KOPT-K1 (cell line): Measurements from ENCODE around the gene HDAC9.

Experiments
- H3K27ac ChIP-seq: fragments of 200-600 bp; sonication (generic); 2 replicates; pipeline ENCODE4 v1.5.1; 2016; ENCODE audit warnings: antibody characterized with exemption, mild to moderate bottlenecking, low read depth, low read length; ENCODE audit not compliant: poor library complexity, severe bottlenecking
- H3K36me3 ChIP-seq: fragments of 200-600 bp; sonication (generic); 2 replicates; pipeline ENCODE4 v1.5.1; 2017; ENCODE audit warnings: antibody characterized with exemption, mild to moderate bottlenecking, low read length, moderate library complexity; ENCODE audit not compliant: insufficient read depth
- H3K9me3 ChIP-seq: fragments of 200-600 bp; sonication (generic); 2 replicates; pipeline ENCODE4 v1.5.1; 2017; ENCODE audit warnings: antibody characterized with exemption, low read length, mild to moderate bottlenecking; ENCODE audit not compliant: insufficient read depth, poor library complexity, severe bottlenecking

Gene HDAC9

DNA sequence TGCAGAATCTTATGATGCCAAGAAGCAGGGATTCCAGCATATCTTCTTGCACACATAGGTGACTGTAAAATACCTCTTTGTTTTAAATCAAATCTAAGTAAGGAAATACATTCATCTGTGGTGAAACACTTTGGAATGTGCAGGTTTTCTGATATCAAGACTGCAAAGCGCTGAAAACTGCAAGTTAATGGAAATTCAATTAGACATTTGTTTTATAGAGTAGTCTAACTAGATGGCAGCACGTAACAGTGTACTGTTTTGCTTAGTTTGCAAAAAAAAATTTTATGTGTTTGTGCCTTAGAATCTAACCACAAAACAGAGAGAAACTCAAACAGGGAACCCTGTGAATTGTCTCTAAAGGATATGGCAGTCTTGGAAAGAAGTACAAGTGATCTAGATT is 259.2 kb downstream of the HDAC9 start:
- Histone ChIP-seq H3K9me3 (no peaks in the 10 kb centered on the region), H3K27ac (no peak overlapping the region)

DNA sequence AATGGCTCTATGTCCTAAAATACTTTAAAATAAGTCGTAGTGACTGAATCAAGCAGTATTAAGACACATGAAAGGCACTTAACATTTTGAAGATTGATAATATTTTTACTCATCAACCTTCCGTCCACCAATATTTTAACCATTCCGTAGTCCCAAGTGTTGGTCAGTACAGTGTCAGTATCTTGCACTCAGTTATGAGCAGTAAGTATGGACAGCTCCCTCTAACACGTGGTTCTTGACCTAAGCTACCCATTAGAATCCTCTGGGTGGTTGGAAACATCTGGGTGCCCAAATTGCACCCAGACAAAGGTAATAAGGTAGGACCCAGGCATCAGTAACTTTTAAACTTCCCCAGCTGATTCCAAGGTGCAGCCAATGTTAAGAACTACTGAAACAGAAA is 260.2 kb downstream of the HDAC9 start:
- no peaks in the 10 kb centered on the region for H3K9me3 ChIP-seq
- no peaks in the 10 kb centered on the region for H3K36me3 ChIP-seq
- H3K27ac ChIP-seq: no peak overlapping the region

More for the DNA sequence above, 259.2 kb downstream of the HDAC9 start:
- H3K36me3 ChIP-seq: no peaks in the 10 kb centered on the region

DNA sequence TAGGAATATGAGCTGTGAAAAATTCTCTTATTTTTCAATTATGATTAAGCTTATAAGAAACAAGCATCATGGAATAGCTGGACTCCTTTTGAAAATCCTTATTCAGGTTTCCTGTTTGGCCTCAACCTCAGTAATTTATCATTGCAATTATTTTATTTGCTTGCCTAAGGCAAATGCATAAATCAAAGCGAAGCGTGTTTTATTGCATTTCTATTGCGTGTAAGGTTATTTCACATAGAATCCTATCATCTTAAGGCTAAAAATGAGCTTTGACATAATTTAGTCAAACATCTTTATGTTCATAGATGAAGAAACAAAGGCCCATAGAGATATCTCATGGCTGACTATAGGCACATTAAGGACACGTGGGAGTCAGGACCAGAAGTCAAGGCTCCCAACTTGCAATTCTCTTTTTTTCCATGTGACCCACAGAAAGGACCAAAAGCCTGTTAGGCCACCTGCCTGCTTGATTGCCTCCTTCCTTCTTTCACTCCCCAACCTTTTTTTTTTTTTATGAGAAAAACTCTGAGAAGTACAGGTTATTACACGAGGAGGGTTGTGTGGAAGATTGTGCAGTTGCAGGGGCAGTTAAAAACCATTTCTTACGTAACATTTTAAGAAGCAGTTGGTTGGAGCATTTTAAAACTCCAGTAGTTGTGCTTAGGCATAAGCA is 261.0 kb downstream of the HDAC9 start:
- no peaks in the 10 kb centered on the region for H3K36me3 ChIP-seq
- H3K9me3 ChIP-seq: no peaks in the 10 kb centered on the region
- H3K27ac ChIP-seq: no peak overlapping the region

DNA sequence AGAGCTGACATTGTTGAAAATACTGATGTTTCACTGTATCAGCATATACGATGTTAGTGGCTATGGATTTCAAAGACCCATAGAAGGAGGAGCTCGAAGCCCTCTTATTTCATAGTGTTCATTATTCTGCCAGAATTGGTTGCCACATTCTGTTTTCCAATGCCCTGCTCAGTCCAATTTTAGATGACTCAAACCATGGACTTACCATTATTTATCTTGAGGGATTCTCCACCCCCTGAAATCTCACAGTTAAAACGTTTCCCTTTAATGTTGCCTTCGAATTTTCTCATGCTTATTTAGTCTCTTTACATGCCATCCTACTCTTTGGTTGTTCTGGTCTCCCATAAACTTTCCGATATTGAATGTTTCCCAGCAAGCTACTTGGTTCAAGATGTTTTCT is 264.5 kb downstream of the HDAC9 start:
- Histone ChIP-seq H3K36me3 (no peaks in the 10 kb centered on the region), H3K9me3 (no peaks in the 10 kb centered on the region), H3K27ac (no peak overlapping the region)

DNA sequence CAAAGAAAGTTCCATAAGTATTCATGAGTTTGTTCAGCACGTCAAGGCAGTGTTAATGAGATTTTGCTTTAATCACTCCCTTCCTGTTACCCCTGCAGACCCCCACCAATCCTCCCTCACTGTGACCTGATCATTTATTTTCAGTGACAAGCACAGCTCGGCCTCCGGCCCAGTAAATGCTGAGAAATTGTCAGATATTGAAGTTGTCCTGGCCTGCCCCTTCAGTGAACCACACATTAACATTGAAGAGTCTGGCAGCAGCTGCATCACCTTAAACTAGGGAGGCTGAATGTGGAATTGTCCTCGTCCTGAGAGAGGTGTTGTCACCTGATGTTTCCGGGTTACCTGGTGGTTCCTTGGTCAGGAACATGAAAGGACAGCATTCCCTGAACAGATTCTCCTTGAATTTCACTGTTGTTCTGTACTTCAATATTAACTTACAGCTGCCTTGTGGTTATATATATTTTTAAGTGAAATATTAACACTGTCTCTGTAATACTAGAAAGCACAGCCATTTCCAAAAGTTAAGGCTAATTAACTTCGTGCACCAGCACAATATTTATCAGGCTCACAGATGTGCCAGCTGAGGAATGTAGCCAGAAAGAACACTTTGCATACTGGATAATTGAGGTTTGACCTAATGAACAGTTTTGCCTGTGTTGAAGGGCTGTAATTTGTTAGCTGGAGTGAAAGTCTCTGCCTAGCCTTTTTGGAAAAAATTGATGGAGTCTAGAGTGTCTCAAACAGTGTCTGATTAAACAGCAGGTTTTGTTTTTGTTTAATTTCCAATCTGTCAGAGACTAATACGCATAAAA is 265.3 kb downstream of the HDAC9 start:
- no peaks in the 10 kb centered on the region for H3K36me3 ChIP-seq
- no peaks in the 10 kb centered on the region for H3K9me3 ChIP-seq
- no peak overlapping the region for H3K27ac ChIP-seq

DNA sequence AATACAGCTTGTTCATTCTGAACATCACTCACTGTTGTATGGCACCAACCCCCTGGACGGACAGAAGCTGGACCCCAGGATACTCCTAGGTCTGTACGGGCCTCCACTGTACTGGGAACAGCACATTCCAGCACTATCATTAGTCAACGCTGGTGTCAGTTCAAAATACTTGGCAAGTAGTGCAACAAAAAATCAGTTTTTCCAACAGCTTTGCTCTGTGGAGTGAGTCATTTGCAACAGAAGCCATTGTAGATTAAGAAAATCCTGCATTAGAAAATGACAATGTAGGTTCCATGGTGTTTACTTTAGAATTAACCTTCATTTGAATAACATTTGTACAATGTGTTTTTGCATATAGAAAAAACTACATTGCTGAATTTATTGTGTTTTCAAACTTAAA is 266.6 kb downstream of the HDAC9 start:
- Histone ChIP-seq H3K9me3 (no peaks in the 10 kb centered on the region), H3K36me3 (no peaks in the 10 kb centered on the region), H3K27ac (no peak overlapping the region)

DNA sequence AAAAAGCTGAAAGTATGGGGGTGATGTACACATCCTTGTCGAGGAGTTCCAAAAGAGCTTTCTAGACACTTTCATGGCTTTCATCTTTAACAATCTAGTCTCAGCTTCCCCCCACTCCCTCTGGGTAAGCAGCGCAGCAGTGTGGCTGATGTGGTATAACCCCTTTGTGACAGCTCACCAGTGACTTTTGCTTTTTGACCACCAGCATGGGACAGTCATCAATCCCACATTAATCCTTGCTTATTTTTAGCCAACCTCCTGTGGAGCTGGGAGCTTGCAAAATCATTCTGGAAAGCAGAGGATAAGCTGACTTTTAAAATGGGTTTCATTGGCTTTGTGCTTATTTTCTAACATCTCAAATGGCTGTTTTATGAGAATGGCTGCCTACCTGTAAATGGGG is 272.7 kb downstream of the HDAC9 start:
- Histone ChIP-seq H3K36me3 (no peaks in the 10 kb centered on the region), H3K27ac (no peak overlapping the region)

DNA sequence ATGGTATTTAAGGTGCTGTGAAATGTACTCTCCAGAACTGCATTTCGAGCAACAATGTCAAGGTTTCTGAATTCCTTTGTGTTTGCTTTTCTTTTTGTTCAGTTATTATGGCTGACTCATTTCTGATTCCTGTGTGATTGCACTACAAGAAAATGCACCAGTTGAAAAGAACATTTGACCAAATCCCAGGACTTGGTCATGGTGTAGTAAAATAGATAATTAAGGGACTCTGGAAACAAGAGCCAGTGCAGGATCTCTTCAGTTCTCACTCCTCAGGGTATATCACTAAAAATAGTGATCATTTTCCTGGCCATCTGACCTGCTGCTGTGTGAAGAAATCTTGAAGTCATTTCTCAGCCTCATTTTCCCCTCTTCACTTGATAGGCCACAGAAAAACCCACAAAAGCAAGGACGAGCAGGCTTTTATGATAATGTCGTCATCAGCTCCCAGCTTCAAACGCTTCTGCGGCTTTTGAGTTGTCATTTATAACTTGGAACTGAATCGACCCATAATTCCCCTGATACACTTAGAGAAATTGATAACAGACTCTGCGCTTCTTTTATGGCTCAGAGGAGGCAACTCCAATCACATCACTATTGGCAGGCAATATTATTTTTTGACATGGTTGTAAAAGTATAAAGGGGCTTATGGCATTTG is 274.7 kb downstream of the HDAC9 start:
- Histone ChIP-seq H3K9me3 (no peaks in the 10 kb centered on the region), H3K27ac (no peak overlapping the region), H3K36me3 (no peaks in the 10 kb centered on the region)

More for the DNA sequence above, 272.7 kb downstream of the HDAC9 start:
- no peaks in the 10 kb centered on the region for H3K9me3 ChIP-seq

DNA sequence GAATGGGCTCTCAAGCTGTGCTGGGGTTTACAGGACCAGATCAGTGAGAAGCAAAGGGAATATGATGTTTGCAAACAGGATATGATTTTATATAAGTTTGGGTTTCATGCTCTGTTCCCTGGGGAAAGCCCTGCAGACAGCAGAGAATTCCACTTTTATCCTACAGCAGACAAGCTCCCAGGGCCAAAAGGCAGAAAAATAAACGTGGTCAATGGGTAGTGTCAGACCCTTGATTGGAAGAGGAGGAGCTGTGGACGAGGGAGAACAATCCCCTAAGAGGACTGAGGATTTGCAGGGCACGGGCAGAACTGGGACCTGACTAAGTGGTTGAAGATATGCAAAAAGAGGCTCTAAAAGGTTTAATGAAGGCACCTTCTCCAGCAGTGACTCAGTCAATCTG is 275.3 kb downstream of the HDAC9 start:
- no peak overlapping the region for H3K27ac ChIP-seq

DNA sequence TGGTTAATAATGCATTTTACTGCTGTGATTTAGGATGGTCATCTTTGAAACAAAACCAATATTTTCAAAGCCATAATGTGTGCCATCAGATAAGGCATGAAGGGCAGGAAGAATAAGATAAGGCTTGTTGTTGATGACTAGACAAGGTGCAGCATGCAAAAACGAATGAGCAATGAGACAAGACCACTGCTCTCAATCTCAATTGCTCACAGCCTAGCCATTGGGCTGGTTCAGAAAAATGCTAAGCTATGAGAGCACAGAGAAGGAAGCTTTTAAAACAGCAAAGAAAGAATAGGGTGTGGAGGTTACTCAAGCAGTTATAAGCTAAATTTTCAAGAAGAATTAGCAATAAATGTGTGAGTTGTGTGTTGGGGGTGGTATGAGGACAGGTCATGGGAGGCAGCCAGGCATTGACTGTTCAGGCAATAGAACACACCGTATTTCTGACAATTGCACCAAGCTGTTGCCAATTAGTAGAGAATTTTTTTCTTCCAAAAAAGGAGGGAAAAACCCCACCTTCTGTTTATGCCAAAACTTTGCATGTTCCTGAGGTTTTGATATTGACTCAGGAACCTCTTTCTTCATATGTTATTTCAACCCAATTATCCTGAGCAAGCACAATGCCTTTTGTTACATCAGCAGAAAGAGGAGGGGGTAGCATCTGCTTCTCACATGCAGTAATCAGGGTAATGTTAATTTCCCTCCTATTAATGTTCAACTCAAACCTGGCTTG is 276.5 kb downstream of the HDAC9 start:
- H3K27ac ChIP-seq: no peak overlapping the region

More for the DNA sequence above, 275.3 kb downstream of the HDAC9 start:
- H3K9me3 ChIP-seq: no peaks in the 10 kb centered on the region
- no peaks in the 10 kb centered on the region for H3K36me3 ChIP-seq

DNA sequence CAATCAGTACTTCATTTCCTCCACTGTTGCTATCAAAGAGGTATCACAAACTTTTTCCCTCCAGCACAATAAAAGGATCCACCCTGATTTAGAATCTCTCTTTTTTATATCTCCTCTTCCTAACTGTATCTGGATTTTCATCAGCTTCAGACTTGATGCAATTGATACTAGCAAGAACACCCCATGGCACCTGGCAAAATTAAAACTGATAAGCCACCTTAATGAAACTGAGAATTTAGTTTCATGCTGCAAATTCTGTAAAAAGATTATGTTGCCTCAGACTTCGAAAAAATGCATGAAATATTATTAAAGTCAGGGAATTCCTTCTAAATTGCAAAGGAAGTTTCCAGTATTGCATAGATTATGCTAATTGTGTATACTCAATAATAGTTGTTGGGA is 277.0 kb downstream of the HDAC9 start:
- no peak overlapping the region for H3K27ac ChIP-seq
- H3K36me3 ChIP-seq: no peaks in the 10 kb centered on the region
- H3K9me3 ChIP-seq: no peaks in the 10 kb centered on the region

More for the DNA sequence above, 276.5 kb downstream of the HDAC9 start:
- Histone ChIP-seq H3K36me3 (no peaks in the 10 kb centered on the region), H3K9me3 (no peaks in the 10 kb centered on the region)

DNA sequence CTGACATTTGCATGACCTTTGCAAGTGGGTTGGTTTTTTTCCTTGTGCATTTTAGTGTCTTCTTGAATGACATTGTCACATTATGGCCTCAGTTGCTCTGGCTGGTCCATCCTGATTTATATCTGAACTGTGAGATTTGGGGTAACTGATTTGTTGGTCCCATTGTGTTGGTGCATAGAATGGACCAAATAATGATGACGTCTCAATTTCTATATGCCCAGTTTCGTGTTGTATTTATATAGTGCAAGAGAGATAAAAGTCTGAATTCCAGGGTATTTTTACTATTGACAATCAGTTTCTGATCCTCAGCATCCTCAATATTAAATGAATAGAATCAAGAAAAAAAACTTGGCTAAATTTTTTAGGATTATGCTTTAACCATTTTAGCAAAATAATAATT is 281.8 kb downstream of the HDAC9 start:
- Histone ChIP-seq H3K9me3 (no peaks in the 10 kb centered on the region), H3K36me3 (no peaks in the 10 kb centered on the region), H3K27ac (no peak overlapping the region)

DNA sequence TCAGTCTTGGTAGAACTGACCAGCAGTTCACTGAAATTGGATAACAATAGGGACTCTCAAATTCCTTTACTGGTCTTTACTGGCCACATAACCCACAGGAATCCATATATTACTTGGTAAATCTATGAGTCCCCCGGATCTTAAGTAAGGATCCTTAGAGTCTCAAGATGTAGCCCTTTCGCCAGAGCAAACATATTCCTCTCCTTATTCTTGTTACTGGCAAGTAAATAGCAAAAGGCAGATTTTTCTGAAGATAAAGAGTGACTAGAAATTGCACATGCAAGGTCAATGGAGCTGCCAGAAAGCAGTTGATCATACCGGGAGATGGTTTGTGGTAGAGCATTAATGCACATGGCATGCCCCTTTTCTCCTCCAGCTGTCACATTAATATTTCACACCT is 283.0 kb downstream of the HDAC9 start:
- Histone ChIP-seq H3K36me3 (no peaks in the 10 kb centered on the region), H3K9me3 (no peaks in the 10 kb centered on the region), H3K27ac (no peak overlapping the region)

DNA sequence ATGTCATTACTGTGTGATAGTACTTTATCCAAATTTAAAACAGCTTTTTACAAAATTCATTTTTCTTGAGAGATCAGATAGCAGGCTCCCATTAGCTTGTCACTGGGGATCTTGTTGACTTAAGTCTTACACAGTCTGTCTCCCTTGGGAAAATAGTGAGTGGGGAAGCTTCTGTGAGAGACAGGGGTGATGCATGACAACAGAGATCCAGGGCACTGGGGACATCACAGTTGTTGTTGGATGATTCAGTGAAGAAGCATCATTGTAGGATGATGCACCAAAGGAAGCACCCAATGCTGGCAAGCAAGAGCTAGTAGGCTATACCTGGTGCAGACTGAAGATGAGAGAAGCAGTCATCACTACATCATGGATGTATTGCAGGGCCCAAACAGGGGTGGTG is 284.7 kb downstream of the HDAC9 start:
- Histone ChIP-seq H3K9me3 (no peaks in the 10 kb centered on the region), H3K27ac (no peak overlapping the region), H3K36me3 (no peaks in the 10 kb centered on the region)

DNA sequence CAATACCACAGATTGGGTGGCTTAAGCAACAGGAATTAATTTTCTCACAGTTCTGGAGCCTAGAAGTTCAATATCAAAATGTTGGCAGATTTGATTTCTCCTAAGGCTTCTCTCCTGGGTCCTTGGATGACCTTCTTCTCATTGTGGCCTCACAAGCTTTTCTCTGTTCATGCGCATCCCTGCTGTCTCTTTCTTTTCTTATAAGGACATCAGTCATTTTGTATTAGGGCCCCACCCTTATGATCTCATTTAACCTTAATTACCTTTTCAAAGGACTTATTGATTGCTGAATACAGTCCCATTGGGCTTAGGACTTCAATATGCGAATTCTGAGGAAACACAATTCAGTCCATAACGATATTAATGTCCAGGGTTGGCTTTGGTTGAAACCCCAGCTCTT is 285.4 kb downstream of the HDAC9 start:
- Histone ChIP-seq H3K27ac (no peak overlapping the region), H3K36me3 (no peaks in the 10 kb centered on the region), H3K9me3 (no peaks in the 10 kb centered on the region)
